ENCODE data around the gene FAM110A.

DNA sequence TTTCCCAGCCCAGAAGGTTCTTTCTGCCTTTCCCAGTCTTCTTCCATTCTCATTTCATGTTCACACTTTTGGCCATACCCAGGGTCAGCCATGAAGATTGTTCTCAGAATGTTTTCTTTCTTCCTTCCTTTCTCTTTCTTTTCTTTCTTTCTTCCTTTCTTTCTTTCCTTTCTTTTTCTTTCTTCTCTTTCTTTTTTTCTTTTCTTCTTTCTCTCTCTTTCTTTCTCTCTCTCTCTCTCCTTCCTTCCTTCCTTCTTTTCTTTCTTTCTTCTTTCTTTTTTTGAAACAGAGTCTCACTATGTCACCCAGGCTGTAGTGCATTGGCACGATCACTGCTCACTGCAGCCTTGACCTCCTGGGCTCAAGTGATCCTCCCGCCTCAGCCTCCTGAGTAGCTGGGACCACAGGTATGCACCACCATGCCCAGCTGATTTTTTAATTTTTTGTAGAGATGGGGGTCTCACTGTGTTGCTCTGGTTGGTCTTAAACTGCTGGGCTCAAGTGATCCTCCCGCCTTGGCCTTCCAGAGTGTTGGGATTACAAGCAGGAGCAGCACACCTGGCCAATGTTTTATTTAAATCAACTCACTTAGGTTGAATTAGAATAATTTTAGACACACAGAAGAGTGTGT is 13.1 kb upstream of the FAM110A start:
- TF ChIP-seq POLR2AphosphoS5 (IDR thresholded peaks at IDR 0.05), result no peak
- TF ChIP-seq, protein P1, sequence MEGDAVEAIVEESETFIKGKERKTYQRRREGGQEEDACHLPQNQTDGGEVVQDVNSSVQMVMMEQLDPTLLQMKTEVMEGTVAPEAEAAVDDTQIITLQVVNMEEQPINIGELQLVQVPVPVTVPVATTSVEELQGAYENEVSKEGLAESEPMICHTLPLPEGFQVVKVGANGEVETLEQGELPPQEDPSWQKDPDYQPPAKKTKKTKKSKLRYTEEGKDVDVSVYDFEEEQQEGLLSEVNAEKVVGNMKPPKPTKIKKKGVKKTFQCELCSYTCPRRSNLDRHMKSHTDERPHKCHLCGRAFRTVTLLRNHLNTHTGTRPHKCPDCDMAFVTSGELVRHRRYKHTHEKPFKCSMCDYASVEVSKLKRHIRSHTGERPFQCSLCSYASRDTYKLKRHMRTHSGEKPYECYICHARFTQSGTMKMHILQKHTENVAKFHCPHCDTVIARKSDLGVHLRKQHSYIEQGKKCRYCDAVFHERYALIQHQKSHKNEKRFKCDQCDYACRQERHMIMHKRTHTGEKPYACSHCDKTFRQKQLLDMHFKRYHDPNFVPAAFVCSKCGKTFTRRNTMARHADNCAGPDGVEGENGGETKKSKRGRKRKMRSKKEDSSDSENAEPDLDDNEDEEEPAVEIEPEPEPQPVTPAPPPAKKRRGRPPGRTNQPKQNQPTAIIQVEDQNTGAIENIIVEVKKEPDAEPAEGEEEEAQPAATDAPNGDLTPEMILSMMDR (IDR thresholded peaks at IDR 0.05), result no peak
